Skin of body (tissue), 2 donors: Measurements from ENCODE around the gene SENP2. TPM values are rescaled to one million over a fixed set of nuclear protein-coding genes. Genes with fewer than 3 reads are reported as not detected.
A peak's percentile ranks its signal among the peaks of the same experiment; 100 is the strongest.
"Not testable (repeated sequence)": the region's sequence is repeated elsewhere in the genome, so short reads cannot be mapped to it uniquely, and the experiment has no call there.

Experiments used
- DNase-seq: peaks from one replicate; lab custom pipeline; 2025; lab: John Stamatoyannopoulos, UW
- total RNA-seq: library from RNA; depleted of rRNA; stranded (reverse); fragments of >200 nt; gene quantifications from one replicate; pipeline ENCODE4 v1.2.3, GENCODE V29; 2014

Gene SENP2
- total RNA-seq = 38.5 TPM

- DNase-seq = peak; percentile 100
These were observed at the start of gene SENP2 for GRCh38 chr3:185585859-185586685. TSS of gene SENP2 (plus strand) at chr3:185586295. CDS start at chr3:185586414, 119 bp downstream.

GRCh38 chr3:185537369-185537970, 48.6 kb upstream of the SENP2 start:
- DNase-seq = peak; percentile 2

GRCh38 chr3:185539934-185540333, 46.2 kb upstream of the SENP2 start:
- DNase-seq = no peak

GRCh38 chr3:185540695-185541094, 45.4 kb upstream of the SENP2 start:
- DNase-seq = no peak

GRCh38 chr3:185549122-185549521, 37.0 kb upstream of the SENP2 start:
- DNase-seq = peak; percentile 81

GRCh38 chr3:185549651-185550111, 36.4 kb upstream of the SENP2 start:
- no peak for DNase-seq

- DNase-seq = peak; percentile 1
These were observed 33.7 kb upstream of the SENP2 start, which contains the start of gene LIPH for GRCh38 chr3:185552358-185552877. TSS of gene LIPH (minus strand) at chr3:185552588. CDS start at chr3:185552471, 117 bp downstream.

GRCh38 chr3:185555101-185555501, 31.0 kb upstream of the SENP2 start:
- no peak for DNase-seq

GRCh38 chr3:185555860-185556347, 30.2 kb upstream of the SENP2 start:
- DNase-seq = no peak

GRCh38 chr3:185556640-185557039, 29.5 kb upstream of the SENP2 start:
- DNase-seq = not testable (repeated sequence)

GRCh38 chr3:185558395-185558794, 27.7 kb upstream of the SENP2 start:
- no peak for DNase-seq

- no peak for DNase-seq
These were observed 26.4 kb upstream of the SENP2 start for GRCh38 chr3:185559706-185560090.

- no peak for DNase-seq
These were observed 25.4 kb upstream of the SENP2 start for GRCh38 chr3:185560676-185561075.

- no peak for DNase-seq
These were observed 24.6 kb upstream of the SENP2 start for GRCh38 chr3:185561374-185561943.

GRCh38 chr3:185561958-185562357, 24.1 kb upstream of the SENP2 start:
- DNase-seq = no peak

- DNase-seq = no peak
These were observed 13.9 kb upstream of the SENP2 start for GRCh38 chr3:185572183-185572582.

- DNase-seq = not testable (repeated sequence)
These were observed 10.8 kb upstream of the SENP2 start for GRCh38 chr3:185575108-185575869.

- no peak for DNase-seq
These were observed 3.9 kb upstream of the SENP2 start for GRCh38 chr3:185582236-185582635.

- DNase-seq = no peak
These were observed 3.2 kb upstream of the SENP2 start for GRCh38 chr3:185582871-185583270.

- no peak for DNase-seq
These were observed 2.2 kb upstream of the SENP2 start for GRCh38 chr3:185583925-185584324.

GRCh38 chr3:185584686-185585085, 1.4 kb upstream of the SENP2 start:
- no peak for DNase-seq
